CD4-positive, alpha-beta T cell treated with Interleukin-17A for 4 hours (primary cell): Measurements from ENCODE around the gene OBI1.

Source experiments
- DNase-seq: peaks from one replicate; pipeline ENCODE4 v3.0.0-alpha.2; 2020; ENCODE audit warnings: mixed read lengths

OBI1 gene

GRCh38 chr13:78601874-78602560 lies 56.9 kb downstream of the OBI1 start:
- DNase-seq, result no peak

GRCh38 chr13:78601124-78601873 lies 57.7 kb downstream of the OBI1 start:
- peak; percentile 22 for DNase-seq

- no peak for DNase-seq
These were observed 58.6 kb downstream of the OBI1 start for GRCh38 chr13:78600280-78600883.

- DNase-seq, result no peak
These were observed 59.2 kb downstream of the OBI1 start for GRCh38 chr13:78599645-78600279.

GRCh38 chr13:78598966-78599644 lies 59.9 kb downstream of the OBI1 start:
- DNase-seq, result no peak

- no peak for DNase-seq
These were observed 60.7 kb downstream of the OBI1 start for GRCh38 chr13:78598116-78598781.

GRCh38 chr13:78597602-78597932 lies 61.4 kb downstream of the OBI1 start:
- no peak for DNase-seq

GRCh38 chr13:78596736-78597601 lies 62.0 kb downstream of the OBI1 start:
- DNase-seq, result no peak

- no peak for DNase-seq
These were observed 62.6 kb downstream of the OBI1 start for GRCh38 chr13:78596399-78596735.

- no peak for DNase-seq
These were observed 63.2 kb downstream of the OBI1 start for GRCh38 chr13:78595495-78596398.

- DNase-seq, result no peak
These were observed 64.4 kb downstream of the OBI1 start for GRCh38 chr13:78594456-78594975.

- no peak for DNase-seq
These were observed 65.1 kb downstream of the OBI1 start for GRCh38 chr13:78593652-78594455.

GRCh38 chr13:78593129-78593528 lies 65.8 kb downstream of the OBI1 start:
- DNase-seq, result no peak

- no peak for DNase-seq
These were observed 66.4 kb downstream of the OBI1 start for GRCh38 chr13:78592584-78592983.

- no peak for DNase-seq
These were observed 69.7 kb downstream of the OBI1 start for GRCh38 chr13:78589206-78589605.

- no peak for DNase-seq
These were observed 71.6 kb downstream of the OBI1 start for GRCh38 chr13:78587395-78587794.

GRCh38 chr13:78586706-78587105 lies 72.2 kb downstream of the OBI1 start:
- DNase-seq, result no peak

GRCh38 chr13:78576261-78576660 lies 82.7 kb downstream of the OBI1 start:
- no peak for DNase-seq

- no peak for DNase-seq
These were observed 86.5 kb downstream of the OBI1 start for GRCh38 chr13:78572459-78572858.
